Activated T-helper 9 cell treated with anti-CD3 and anti-CD28 coated beads, Interleukin-2, amount 50 U/mL, for 16 hours (primary cell): Measurements from ENCODE around the gene TNS1.

Experiments
- DNase-seq: peaks from one replicate; pipeline ENCODE4 v3.0.0-alpha.2; 2020; ENCODE audit warnings: low read depth

TNS1 gene

DNA sequence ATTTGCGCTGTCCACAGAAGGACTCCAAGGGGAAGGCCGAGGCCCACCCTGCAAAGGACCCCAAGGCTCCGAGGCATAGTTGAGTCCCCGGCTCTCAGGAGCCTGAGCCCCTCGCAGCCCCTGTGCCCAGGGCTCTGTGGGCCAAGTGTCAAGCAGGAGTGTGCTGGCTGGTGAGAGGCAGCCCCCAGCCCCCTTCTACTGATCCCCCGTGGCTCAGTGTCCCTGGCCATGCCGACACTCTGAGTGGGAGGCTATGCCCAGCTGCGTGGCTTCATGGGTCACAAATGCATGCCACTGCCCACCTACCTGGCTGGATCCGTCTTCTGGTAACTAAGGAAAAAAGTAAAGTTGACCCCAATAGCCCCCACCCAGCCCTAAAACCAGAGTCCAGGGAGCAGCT, 172.7 kb downstream of the TNS1 start:
- no peak for DNase-seq

DNA sequence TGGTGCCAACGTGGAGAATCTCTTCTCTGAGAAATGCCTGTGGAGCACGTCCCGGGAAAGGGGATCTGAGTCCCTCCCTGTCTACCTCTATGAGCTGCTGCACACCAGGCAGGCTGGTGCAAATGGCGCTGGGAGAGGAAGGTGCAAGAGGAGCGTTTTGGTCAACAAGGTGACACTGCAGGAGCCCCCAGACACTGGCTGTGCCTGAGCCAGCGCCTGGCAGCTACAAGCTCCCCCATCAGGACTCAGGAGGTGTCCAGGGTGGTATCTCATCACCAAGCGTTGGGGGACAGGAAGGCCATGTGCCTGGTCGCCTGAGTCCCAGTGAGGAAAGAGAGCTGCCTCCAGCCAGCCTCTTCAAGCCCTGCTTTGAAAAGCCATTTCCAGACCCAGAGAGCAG, 173.4 kb downstream of the TNS1 start:
- DNase-seq, result no peak

DNA sequence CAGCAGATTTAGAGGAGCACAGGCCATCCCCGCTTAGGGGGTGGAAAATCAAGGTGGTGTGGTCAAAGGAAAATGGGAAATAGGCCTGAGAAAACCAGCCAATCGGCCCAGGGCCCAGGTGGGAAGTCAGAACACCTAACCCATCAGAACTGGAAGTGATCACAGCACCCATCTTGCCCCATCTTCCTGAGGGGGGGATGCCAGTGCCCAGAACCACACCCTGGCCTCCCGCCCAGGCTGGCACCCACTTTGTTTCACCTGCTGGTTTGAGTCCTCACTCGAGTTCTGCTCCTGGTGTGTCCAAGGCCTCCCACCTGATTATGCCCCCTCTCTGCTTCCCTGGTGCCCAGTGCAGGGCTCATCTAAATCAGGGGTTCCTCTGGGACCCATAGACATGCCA, 174.5 kb downstream of the TNS1 start:
- no peak for DNase-seq

DNA sequence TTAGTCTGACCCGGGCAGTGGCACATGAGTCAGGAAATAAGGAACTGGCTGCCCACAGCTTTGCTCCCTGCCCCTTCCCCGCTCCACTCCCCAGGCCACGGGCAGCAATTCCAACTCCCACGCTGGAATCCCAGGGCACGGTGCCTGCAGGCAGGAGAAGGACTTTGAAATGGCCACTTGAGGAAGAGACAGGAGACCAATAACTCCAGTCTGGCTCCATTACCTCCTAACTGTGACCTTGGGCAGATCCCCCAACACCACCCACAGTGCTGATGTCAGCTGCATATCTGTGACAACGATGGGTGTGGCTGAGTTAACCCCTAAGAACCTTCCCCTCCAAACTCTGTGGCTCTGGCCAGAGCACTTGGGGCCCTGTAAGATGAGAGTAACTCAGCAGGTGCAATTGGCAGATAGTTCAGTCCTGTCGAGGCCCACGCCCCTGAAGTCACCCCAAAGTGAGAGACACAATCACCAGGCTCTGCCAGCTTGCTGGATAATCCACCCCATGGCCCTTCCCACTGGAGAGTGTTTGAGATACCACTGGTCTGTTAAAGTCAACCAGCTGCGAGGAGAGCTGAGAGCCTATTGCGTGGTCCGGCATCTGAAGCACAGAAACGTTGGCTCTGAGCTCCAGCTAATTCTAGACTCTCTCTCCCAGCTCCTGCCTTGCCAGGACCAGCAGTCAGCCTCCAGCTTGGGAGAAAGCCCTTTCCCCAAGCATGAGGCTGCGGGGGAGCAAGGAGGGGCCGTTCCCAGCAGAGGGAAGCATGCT, 175.2 kb downstream of the TNS1 start:
- no peak for DNase-seq

DNA sequence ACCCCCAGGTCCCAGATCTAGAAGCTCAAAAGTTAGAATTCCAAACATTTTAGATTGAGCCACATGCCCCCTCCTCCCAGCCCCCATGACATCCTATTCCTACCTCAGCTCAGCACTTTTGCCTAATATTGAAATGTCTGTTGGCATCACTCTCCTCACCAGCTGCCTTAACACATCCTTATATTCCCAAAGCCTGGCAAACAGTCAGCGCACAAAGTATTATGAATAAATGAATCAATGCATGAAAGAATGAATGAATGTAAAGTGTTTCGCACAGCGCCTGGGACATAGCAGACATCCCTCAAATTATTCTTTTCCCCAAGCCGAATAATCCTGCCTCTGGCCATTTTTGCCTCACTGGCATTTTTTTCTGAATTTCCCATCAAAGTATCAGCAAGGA, 175.8 kb downstream of the TNS1 start:
- DNase-seq, result no peak

DNA sequence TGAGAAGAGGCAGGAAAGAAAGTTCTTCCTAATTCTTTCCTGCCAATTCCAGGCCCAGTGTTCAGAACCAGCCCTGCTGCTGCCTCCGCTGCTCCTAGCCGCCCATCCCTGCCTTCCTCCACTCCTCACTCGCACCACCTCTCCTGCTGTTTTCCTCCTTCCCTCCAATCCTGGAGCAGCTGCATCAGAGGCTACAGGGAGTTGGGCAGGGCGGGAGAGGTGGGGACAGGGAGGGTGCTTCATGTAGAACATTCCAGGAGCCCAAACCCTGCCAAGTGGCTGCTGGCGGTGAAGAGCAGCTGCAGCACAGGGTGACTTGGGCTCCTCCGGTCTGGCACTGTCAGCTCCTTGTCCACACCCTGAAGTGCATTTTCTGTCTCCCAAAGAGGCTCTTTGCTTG, 176.3 kb downstream of the TNS1 start:
- DNase-seq, result no peak

DNA sequence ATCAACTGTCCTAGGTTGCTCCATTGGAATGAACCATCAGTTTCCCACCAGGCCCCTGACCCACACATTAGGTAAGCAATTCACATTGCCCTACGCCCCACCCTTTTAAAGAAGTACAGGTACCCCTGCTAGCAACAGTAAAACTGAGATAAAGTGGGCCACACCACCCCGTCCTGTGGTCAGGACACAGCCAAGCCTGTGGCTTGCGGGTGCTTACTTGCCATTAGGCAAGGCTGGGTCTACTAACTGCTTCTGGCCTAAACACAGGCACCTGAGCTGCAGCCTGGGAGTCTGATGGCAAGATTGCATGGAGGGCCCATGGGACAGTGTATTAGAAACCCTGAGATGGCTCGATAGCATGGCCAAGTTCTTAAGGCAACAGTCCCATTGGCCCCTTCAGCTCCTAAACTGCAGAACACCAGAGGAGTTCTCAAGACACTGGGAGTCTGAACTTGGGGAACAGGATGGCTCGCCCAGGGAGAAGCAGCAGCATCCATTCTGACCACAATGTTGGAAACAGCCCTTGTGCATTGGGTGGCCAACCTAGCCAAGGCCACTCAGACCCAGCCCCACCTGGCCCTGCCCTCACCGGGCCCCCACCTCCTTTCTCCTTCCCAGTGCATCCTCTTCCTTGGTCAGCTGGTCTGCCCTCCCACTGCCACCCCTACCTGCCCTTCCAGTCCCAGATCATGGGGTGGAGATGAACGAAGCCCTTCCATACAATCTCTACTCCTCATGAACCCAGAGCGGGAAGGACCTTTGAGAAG, 177.1 kb downstream of the TNS1 start:
- no peak for DNase-seq

DNA sequence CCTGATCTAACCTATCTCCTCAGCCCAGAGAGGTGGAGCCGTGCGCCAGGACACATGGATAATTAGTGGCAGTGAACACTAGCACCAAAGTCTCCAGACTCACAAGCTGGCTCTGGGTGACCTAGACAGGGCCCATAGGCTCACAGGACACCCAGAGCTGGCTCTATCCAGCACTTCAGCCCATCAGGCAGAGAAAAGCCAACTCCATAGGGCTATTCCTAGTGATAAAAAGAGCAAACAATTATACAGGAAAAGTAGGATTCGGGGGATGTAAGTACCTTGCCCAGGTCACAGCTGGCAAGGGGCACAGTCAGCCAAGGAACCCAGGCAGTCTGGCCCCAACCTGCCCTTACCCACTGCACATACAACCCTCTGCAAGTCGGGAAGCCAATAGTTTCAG, 178.6 kb downstream of the TNS1 start:
- DNase-seq, result no peak

DNA sequence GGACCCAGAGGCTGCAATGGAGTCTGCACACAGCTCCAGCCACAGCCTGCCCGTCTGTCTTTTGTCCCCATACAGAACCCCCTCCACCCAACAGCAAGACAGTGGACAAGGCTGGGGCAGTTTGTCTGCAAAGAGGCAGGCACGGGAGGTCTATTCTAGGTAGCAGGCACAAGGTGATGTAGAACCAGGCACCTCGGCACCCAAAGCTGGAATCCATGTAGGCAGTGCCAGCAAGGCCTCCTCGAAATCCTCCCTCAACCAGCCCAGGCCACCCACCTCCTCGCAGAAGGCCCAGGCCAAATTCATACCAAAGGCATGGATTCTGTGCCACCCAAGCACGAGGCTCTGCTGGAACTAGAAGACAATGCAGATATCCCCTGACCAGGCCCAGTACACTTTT, 179.2 kb downstream of the TNS1 start:
- DNase-seq, result no peak

DNA sequence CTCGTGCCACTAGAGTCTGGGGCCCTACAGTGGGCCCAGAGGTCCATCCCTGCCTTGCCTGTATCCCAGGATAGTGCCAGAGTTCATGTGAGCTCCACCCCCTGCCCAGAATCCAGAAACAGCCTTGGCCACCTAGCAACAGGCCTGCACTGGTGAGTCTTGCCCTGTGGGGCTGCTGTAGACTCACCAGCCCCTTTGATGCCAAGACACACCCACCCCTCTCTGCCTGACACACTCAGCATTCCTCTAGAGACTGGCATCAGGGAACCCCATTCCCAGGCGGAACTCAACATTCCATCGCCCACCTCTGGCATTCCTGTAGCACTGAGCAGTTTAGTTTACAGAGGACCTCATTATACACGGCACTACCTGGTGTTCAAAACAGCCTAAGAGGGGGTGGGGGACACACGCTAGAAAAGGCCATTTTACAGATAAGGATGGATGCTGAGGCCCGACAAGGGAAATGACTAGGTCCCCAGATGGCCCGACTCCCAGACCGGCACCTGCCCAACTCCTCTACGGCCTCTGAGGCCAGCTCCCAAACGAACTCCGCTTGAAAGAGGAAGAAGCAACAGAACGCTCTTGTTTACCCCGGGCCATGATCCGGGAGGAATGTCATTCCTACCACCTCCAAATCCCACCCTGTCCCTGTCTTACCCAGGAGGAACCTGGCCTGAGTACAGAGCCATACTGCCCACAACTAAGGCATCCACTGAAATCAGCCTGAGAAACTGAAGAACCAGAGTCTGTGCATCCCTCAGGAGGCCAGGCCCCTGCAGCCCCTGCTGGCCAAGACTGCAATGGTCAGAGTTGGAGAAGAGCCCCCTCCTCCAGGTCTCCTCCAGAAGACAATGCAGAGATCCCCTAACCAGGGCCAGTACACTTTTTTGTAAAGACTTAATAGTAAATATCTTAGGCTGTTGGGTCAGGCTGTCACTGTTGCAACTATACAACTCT, 180.2 kb downstream of the TNS1 start:
- no peak for DNase-seq

DNA sequence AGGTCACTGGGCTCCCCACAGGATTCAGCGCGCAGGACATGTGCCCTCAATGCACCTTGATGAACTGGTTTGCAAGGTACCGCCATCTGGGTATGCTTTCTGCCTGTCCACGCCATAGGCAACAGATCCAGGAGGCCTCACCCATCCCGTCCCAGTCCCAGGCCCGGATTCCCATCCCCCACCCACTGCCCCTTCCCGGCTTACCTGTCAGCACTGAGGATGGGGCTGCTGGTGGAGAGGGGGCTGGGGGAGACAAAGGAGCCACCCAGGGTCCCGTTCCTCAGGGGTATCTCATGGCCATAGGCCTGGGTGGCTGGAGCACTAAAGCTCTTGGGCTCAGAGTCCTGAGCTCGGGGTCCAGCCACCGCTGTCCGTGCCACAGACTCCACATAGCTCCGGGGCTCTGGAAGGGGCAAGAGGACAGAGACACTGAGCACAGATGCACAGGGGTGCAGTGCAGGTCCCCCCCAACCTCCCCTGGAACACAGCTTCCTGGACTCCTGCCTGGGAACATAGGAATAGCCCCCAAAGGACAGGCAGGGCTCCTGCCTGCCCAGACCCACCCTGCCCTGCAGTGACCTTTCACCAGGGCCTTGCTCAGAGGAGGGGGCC, 181.2 kb downstream of the TNS1 start:
- no peak for DNase-seq

DNA sequence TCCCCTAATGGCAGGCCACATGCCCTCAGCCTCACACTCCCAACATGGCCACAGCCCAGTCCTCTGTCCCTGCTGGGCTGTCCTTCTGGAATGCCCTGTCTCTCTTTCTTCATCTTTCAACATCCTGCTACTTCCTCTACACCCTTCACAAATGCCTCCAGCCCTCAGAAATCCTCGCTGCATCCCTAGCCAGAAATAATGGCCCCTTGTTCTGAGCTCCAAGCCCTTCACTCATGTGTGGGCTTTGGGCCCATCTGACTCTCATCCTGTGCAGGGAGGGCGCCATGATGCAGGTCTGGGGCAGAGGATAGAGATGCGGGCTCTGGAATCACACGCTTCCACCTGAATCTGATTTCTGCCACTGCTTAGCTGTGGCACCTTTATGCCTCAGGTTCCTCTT, 181.9 kb downstream of the TNS1 start:
- DNase-seq, result no peak

DNA sequence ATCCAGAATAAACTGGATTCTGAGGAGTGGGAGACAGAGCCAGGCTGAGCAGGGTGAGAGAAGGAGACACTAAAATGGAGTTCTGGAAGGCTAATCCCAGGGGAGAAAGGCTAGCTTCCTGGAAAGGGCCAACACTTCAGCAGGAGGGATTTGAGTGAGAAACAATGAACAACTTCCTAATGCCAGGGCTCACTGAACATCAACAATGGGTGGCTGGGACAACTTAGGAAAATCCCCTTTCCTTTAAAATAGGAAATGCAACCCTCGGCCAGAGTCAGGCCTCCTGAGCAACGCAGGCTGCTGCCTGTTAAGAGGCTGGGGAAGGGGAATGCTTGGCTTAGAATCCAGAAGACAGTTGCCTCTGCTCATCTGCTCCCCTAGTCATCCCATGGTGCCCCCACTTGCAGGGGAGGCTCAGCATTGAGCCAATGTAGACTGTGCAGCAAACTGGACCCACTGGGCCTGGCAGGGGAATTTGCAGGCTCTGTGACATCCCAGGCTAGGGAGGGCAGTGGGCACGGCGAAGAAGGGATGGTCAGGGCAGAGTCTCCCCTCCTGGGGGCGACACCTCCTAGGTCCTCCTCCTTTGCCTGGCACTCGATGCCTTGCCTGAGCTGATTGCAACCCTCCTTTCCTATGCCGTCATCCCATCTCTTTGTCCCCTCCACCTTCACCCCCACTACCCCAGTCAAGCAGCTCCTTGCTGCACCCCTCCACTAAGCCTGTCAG, 182.5 kb downstream of the TNS1 start:
- no peak for DNase-seq

DNA sequence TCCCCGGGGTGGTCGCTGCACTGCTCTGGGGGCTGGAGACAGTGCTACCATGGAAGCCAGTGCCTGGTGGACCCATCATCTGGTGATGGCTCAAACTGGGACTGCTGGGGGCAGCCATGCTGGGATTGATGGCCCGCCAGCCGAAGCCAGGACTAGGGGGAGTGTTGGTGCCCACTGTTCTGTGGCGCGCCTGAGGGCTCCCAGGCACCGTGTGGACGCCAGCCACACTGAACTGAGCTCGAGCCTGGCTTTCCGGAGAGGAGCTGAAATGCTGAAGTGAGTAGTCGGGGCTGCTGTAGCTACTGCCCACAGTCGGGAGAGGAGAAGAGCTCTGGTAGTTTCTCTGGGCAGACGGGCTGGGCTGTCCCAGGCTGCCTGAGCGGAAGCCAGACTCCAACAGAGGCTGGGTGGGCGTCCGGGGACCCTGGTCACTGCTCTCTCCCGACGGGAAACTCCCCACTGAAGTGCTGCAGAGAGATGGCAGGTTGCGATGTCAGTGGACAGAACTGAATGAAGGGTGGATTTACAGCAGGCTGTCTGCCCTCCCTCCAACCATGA, 184.4 kb downstream of the TNS1 start:
- DNase-seq, result no peak

DNA sequence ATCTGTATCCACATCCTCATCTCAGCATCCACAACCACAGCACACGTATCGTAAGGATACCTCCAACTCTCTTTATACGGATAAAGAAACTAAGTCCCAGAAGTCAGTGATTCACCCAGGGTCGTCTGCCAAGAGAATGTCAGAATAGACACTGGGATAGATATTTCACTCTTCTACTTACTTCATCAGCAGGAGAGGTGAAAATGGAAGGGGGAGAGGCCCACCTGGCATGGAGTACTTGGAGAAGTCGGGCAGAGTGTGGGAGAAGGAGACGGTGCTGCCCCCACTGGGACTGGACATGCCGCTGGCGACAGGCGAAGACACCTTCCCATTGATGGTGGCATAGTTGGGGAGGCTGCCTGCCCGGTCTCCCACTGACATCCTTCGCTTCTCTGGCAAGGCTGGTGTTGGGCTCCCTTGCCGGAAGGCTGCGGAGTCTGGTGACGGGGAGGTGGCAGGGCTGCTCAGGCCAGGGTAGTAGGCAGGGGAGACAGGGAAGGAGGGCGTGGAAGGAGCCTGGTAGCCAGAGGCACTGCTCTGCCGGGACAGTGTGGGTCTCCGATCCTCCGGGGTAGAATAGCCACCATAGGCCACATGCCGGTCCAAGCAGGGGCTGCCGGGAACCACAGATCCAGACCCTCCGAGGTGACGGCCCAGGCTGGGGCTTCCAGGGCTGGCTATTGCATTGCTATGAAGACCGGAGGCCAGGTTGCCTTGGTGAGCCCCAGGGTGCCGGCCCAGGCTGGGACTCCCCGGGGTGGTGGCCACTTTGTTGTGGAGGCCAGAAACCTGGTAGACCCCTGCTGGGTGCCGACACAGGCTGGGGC, 185.1 kb downstream of the TNS1 start:
- DNase-seq, result no peak

DNA sequence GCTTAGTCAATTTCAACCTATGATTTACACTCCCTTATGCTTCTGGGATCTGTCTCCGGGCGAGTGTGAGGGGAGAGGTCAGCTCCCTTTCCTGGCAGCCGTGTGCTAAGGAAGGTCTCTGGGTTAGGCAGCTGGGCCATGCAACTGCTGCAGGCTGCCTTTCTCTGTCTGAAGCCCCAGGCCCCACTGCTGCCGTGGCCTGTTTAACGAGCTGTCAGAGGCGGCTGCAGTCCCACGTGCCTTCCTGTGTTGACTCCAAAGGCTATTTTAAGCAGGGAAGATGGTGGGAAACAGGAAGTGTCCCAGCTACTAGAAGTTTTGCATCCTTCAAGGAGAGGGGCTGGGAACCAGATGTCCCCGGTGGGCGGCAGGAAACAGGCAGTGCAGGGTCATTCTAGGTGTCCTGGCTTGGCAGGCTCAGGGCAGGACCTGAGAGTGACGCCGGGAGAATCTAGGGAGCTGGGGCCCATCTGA, 186.4 kb downstream of the TNS1 start:
- DNase-seq, result no peak

DNA sequence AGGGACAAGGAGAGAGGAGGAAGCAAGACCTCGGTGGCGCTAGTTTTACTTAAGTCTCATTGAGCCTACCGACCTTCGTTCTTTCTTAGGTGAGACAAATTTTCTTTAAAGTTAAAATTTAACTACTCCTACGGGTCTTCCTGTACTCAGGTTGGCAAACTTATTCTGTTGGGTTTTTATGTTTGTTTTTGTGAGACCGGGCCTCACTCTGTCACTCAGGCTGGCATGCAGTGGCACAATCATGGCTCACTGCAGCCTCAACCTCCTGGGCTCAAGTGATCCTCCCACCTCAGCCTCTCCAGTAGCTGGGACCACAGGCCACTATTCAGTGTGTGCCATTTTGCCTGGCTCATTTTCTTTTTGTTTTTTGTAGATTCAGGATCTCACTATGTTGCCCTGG, 189.0 kb downstream of the TNS1 start:
- no peak for DNase-seq

DNA sequence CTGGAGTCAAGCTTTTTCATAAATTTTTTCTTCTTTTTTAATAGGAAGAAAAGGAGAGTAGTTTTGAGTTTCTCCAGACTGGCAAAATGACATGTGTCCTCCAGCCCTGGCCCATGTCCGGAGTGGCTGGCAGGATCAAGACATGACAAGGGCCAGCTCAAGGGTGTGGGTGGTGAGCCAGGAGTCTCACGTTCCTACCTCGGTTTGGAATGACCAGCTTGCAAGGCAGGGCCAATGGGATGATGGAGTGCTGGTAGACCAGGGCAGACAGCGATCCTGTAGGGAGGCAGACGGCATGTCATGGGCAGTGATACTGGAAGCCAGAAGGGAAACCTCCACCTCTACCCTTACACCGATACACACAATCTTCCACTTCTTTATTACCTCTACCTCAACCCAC, 190.6 kb downstream of the TNS1 start:
- no peak for DNase-seq

DNA sequence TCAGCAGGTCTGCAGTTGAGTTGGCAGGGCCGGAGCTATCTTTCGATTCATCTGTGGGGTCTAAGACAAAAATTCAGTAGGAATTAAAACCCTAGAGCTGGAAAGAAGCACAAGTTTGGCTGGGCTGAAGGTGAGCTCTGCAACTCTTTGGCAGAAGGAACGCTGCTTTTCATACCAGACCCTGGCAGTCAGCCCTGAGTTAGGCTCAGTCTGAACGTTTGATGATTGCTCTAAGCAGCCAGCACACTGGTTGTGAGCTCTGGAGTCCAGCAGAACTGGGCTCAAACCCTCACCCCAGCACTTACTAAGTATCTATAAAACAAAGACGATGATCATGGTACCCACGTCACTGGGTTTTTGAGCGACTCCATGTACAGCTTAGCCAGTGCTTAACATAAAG, 192.5 kb downstream of the TNS1 start:
- no peak for DNase-seq

DNA sequence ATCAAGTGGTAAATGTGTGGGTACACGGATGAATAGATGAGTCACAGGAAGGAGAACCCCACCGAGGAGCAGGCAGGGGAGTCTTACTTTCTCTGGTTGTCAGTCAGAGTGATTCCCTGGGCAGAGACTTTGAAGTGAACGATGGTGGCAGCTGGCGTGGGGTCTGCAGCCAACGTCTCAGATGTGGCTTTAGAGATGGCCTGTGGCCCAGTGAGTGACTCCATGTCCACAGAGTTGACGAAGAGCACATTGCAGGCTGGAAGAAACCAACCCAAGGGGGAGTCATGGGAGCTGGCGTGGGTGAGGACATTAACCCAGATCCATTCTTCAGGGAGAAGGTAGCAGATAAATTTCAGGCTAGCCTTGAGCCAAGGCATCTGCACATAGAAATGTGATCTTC, 193.1 kb downstream of the TNS1 start:
- DNase-seq, result no peak
